ENCODE results near the gene CECR2. TPM values are rescaled to one million over a fixed set of nuclear protein-coding genes. Genes with fewer than 3 reads are reported as not detected.

The CECR2 gene
- total and polyA plus RNA-seq, 10 of the 15 experiments (the other 5 are each of a cell fraction or from before 2014, with no cell fraction given), result 0.01 to 0.08 (median 0.01) TPM; not detected in 7

- ChIA-PET POLR2A (no interaction called here), SMC1A (ENCODE audit: uncharacterized antibody, unreplicated experiment) (interaction anchor here (1.5 kb wide), 1 partner anchor 139 kb away, joined by 3 read pairs; no protein-coding TSS in a partner anchor), CTCF (no interaction called here), RAD21 (ENCODE audit: unreplicated experiment) (no interaction called here)
- intact Hi-C loops (cut with micrococcal nuclease; ENCODE audit: unreplicated experiment), result no loop called here
- Histone ChIP-seq H4K20me1 (ENCODE audit: control insufficient read depth, insufficient read depth) (no peaks in the 10 kb centered on the region), H3K4me2 (ENCODE audit: control insufficient read depth, insufficient read depth) (no peak overlapping the region), H3K9ac (ENCODE audit: control insufficient read depth, insufficient read depth, low read length) (no peak overlapping the region), H3K27ac (ENCODE audit: control insufficient read depth, insufficient read depth) (no peak overlapping the region), H3K79me2 (ENCODE audit: control insufficient read depth, insufficient read depth, low read length) (no peaks in the 10 kb centered on the region), H3K4me1 (ENCODE audit: control insufficient read depth, insufficient read depth, low read length) (no peaks in the 10 kb centered on the region), H2AFZ (ENCODE audit: control insufficient read depth, low read depth, low read length) (no peak overlapping the region), H3K9me3 (replicated peaks; ENCODE audit: control insufficient read depth, insufficient read depth, low read length) (no peaks in the 10 kb centered on the region), H3K27me3 (replicated peaks in 1 of 2; ENCODE audit: control insufficient read depth in 2 of 2, insufficient read depth in 2 of 2, low read length in 1 of 2) (no peaks in the 10 kb centered on the region; a peak in 1 of 4 replicates), H3K4me3 (no peak overlapping the region), H3K36me3 (ENCODE audit: control insufficient read depth in 2 of 2, insufficient read depth in 2 of 2, low read length in 1 of 2) (no peaks in the 10 kb centered on the region)
- no peak for FAIRE-seq
- WGBS (ENCODE audit: insufficient coverage, insufficient replicate concordance, low lambda C conversion rate, missing lambda C conversion rate), result 67% methylated on average over 4 of the region's 4 CpGs
- ATAC-seq, result no peak
- no peak for TF ChIP-seq CUX1 (IDR thresholded peaks at IDR 0.05; ENCODE audit: insufficient replicate concordance, low read depth, low read length)
- no peak for TF ChIP-seq ZNF274 (IDR thresholded peaks at IDR 0.05; ENCODE audit: insufficient read depth, insufficient read length)
- TF ChIP-seq YBX1 (IDR thresholded peaks at IDR 0.05), result no peak
- no peak for TF ChIP-seq ATF2 (IDR thresholded peaks at IDR 0.05; ENCODE audit: low read length)
- TF ChIP-seq E4F1 (IDR thresholded peaks at IDR 0.05; ENCODE audit: borderline replicate concordance, partially characterized antibody), result no peak
- no peak for TF ChIP-seq IKZF2 (IDR thresholded peaks at IDR 0.05)
- TF ChIP-seq EP300 (IDR thresholded peaks at IDR 0.05; ENCODE audit: borderline replicate concordance in 1 of 2, control insufficient read depth in 1 of 2, low read depth in 2 of 2, low read length in 2 of 2), result no peak
- TF ChIP-seq HDGF (IDR thresholded peaks at IDR 0.05), result no peak
- no peak for TF ChIP-seq RELA (IDR thresholded peaks at IDR 0.05; ENCODE audit: borderline replicate concordance, partially characterized antibody)
- no peak for DNase-seq (ENCODE audit: low read depth, low spot score)
- in situ Hi-C loops (cut with MboI), result no loop called here
- no TSS peak for BruUV-seq (replicated peaks)
These were observed 16.5 kb upstream of the CECR2 start for GRCh38 chr22:17352798-17353197.
